Loucy (cell line): ENCODE results near the gene ZNF627.

ENCODE experiments used
- H2AFZ ChIP-seq: fragments of 200-600 bp; sonication (generic); 2 replicates; pipeline ENCODE4 v1.6.0; 2016; ENCODE audit warnings: antibody characterized with exemption, mild to moderate bottlenecking, low read length, moderate library complexity
- H3F3A ChIP-seq: fragments of 200-600 bp; 2 replicates; pipeline ENCODE4 v1.6.0; 2016; ENCODE audit warnings: antibody characterized with exemption, low read depth, mild to moderate bottlenecking
- H3K27me3 ChIP-seq: fragments of 200-600 bp; sonication (generic); 2 replicates; pipeline ENCODE4 v1.6.1; 2014; ENCODE audit warnings: low read length, mild to moderate bottlenecking; ENCODE audit not compliant: insufficient read depth, poor library complexity, severe bottlenecking
- H3K36me3 ChIP-seq: fragments of 200-600 bp; sonication (generic); 2 replicates; pipeline ENCODE4 v1.6.1; 2016; ENCODE audit warnings: low read length; ENCODE audit not compliant: insufficient read depth
- H3K4me1 ChIP-seq: fragments of 200-600 bp; sonication (generic); 2 replicates; pipeline ENCODE4 v1.5.1; 2014; ENCODE audit warnings: low read length, mild to moderate bottlenecking; ENCODE audit not compliant: insufficient read depth, poor library complexity, severe bottlenecking
- H3K4me2 ChIP-seq: fragments of 200-600 bp; sonication (generic); 2 replicates; pipeline ENCODE4 v1.6.0; 2014; ENCODE audit warnings: antibody characterized with exemption, low read length, low read depth, mild to moderate bottlenecking; ENCODE audit not compliant: poor library complexity, severe bottlenecking
- H3K4me3 ChIP-seq: fragments of 200-600 bp; sonication (generic); 2 replicates; pipeline ENCODE4 v1.5.1; 2014; ENCODE audit warnings: low read length, mild to moderate bottlenecking, mixed read lengths; ENCODE audit not compliant: poor library complexity, severe bottlenecking
- H3K79me2 ChIP-seq: fragments of 200-600 bp; sonication (generic); 2 replicates; pipeline ENCODE4 v1.6.1; 2014; ENCODE audit warnings: low read length; ENCODE audit not compliant: insufficient read depth
- H3K9ac ChIP-seq: fragments of 200-600 bp; sonication (generic); 2 replicates; pipeline ENCODE4 v1.6.0; 2014; ENCODE audit warnings: mild to moderate bottlenecking, low read depth, low read length, moderate library complexity; ENCODE audit not compliant: poor library complexity, severe bottlenecking
- H3K9me2 ChIP-seq: fragments of 200-600 bp; sonication (generic); replicated peaks from 2 replicates; pipeline ENCODE4 v1.6.1; 2016; ENCODE audit warnings: low read depth, low read length, mixed read lengths
- H3K9me3 ChIP-seq: fragments of 200-600 bp; sonication (generic); 2 replicates; pipeline ENCODE4 v1.6.1; 2014; ENCODE audit warnings: mild to moderate bottlenecking, antibody characterized with exemption, low read length, low read depth; ENCODE audit not compliant: insufficient read depth
- H4K20me1 ChIP-seq: fragments of 200-600 bp; sonication (generic); 2 replicates; pipeline ENCODE4 v1.6.0; 2014; ENCODE audit warnings: antibody characterized with exemption, low read length, mild to moderate bottlenecking; ENCODE audit not compliant: insufficient read depth, poor library complexity, severe bottlenecking
- EZH2phosphoT487 ChIP-seq: fragments of 200-600 bp; IDR thresholded peaks from 2 replicates; pipeline ENCODE4 v1.6.1; 2018; ENCODE audit warnings: antibody characterized with exemption, mild to moderate bottlenecking, moderate library complexity, borderline replicate concordance
- TF ChIP-seq, protein P1 (sequence below): fragments of 200-600 bp; sonication (generic); conservative IDR thresholded peaks from 2 replicates; pipeline ENCODE4 v1.5.1; 2014; ENCODE audit warnings: mild to moderate bottlenecking, antibody characterized with exemption, low read length

The ZNF627 gene

DNA sequence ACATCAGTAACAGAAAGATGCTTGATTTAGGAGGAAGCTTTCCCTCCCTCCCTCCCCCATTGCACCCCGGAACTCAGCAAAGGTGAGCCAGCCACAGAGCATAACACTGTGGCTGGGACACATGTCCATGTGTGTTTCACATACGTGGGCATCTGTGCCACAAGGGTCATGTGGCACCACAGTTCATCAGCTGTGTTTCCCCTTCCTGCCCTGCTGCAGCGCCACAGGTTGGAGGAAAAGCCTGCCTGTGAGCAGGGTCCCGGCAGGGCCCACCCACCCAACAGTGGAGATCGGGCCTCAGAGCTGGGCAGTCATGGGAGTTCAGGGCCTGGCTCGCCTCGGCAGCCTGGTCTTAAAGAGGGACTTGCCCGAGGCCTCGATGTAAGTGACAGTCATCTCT, 22.6 kb upstream of the ZNF627 start:
- no peak overlapping the region for H3K4me2 ChIP-seq
- H2AFZ ChIP-seq: no peak overlapping the region
- H3K9me3 ChIP-seq: no peaks in the 10 kb centered on the region
- H3K4me3 ChIP-seq: no peak overlapping the region
- no peaks in the 10 kb centered on the region for H3K27me3 ChIP-seq
- H3K79me2 ChIP-seq: no peaks in the 10 kb centered on the region
- no peaks in the 10 kb centered on the region for H4K20me1 ChIP-seq
- TF ChIP-seq, protein P1, sequence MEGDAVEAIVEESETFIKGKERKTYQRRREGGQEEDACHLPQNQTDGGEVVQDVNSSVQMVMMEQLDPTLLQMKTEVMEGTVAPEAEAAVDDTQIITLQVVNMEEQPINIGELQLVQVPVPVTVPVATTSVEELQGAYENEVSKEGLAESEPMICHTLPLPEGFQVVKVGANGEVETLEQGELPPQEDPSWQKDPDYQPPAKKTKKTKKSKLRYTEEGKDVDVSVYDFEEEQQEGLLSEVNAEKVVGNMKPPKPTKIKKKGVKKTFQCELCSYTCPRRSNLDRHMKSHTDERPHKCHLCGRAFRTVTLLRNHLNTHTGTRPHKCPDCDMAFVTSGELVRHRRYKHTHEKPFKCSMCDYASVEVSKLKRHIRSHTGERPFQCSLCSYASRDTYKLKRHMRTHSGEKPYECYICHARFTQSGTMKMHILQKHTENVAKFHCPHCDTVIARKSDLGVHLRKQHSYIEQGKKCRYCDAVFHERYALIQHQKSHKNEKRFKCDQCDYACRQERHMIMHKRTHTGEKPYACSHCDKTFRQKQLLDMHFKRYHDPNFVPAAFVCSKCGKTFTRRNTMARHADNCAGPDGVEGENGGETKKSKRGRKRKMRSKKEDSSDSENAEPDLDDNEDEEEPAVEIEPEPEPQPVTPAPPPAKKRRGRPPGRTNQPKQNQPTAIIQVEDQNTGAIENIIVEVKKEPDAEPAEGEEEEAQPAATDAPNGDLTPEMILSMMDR: no peak
- no peak for TF ChIP-seq EZH2phosphoT487
- peaks cover 3% of the 10 kb centered on the region for H3K4me1 ChIP-seq
- H3K36me3 ChIP-seq: no peaks in the 10 kb centered on the region
- H3F3A ChIP-seq: no peaks in the 10 kb centered on the region
- H3K9ac ChIP-seq: no peak overlapping the region
- H3K9me2 ChIP-seq: no peaks in the 10 kb centered on the region

DNA sequence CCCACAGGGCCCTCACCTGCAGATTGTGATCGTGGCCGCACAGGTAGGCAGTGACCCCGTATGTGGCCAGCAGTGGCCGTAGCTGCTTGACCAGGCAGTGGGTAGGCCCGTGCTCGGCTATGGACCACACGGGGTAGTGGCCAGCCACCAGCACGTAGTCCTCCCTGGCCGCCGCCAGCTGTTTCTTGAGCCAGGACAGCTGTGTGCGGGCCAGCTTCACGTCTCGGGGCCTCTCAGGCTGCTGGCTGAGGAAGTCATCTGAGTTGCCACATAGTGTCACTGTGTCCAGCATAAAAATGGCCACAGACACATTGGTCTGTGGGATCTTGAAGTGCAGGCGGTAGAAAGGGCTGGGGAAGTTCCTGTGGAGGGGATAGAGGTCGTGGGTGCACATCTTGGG, 21.1 kb upstream of the ZNF627 start:
- TF ChIP-seq EZH2phosphoT487: no peak
- no peaks in the 10 kb centered on the region for H3K4me1 ChIP-seq
- H3K9ac ChIP-seq: no peak overlapping the region
- no peaks in the 10 kb centered on the region for H4K20me1 ChIP-seq
- H3K4me3 ChIP-seq: no peak overlapping the region
- no peaks in the 10 kb centered on the region for H3K27me3 ChIP-seq
- no peak overlapping the region for H3K4me2 ChIP-seq
- no peaks in the 10 kb centered on the region for H3K79me2 ChIP-seq
- H2AFZ ChIP-seq: no peak overlapping the region
- H3F3A ChIP-seq: no peaks in the 10 kb centered on the region
- H3K36me3 ChIP-seq: no peaks in the 10 kb centered on the region
- H3K9me3 ChIP-seq: no peaks in the 10 kb centered on the region
- no peaks in the 10 kb centered on the region for H3K9me2 ChIP-seq

DNA sequence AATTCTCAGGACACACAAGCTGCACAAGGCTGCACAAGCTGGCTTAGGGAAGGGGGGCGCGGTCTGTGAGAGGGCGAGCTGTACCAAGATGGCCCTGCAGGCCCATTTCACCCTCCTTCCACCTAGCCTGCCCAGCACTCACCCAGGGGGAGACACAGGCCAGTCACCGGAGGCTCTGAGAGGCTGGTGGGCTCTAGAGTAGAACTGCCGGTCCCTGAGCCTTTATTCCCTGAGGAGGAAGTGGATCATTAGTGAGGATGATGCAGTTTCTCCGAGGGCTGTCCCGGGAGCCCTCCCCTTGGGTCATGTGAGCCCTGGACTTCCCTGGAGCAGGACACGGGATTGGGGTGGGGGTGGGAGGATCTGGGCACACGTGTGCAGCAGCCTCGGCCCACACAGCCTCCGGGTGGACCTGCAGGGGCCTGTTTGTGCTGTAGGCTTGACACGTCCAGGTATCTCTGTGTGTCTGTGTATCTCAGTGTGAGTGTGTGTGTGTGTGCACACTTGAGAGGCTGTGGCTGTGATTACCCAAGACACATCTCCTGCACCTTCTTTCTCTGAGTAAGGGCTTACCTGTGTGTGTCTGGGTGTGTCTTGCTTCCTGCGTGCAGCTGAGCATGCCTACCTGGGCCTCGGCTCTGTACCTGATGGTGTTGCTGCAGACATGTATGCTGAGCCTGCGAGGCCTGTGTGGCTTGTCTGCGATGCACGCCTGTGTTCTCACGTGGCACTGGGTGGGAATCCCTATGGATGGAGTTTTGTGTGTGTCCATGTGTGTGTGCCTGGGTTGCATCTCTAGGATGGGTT, 19.6 kb upstream of the ZNF627 start, which contains the start of gene ACP5:
TSS of gene ACP5 (minus strand) at position 195 of the 807 bp plus-strand sequence. CDS start 328 bp downstream, outside the sequence.
- H2AFZ ChIP-seq: no peak within 1 kb of the TSS; the same call in 1 of the 2 replicates
- H3K27me3 ChIP-seq: no peaks in the 10 kb centered on the region
- no peaks in the 10 kb centered on the region for H3F3A ChIP-seq
- no peaks in the 10 kb centered on the region for H3K9me2 ChIP-seq
- TF ChIP-seq, protein P1: no peak
- no peak for TF ChIP-seq EZH2phosphoT487
- no peak within 1 kb of the TSS for H3K9ac ChIP-seq
- H4K20me1 ChIP-seq: no peaks in the 10 kb centered on the region
- H3K4me1 ChIP-seq: no peaks in the 10 kb centered on the region
- H3K4me3 ChIP-seq: no peak within 1 kb of the TSS
- no peaks in the 10 kb centered on the region for H3K79me2 ChIP-seq
- H3K36me3 ChIP-seq: no peaks in the 10 kb centered on the region
- no peak within 1 kb of the TSS for H3K4me2 ChIP-seq
- H3K9me3 ChIP-seq: no peaks in the 10 kb centered on the region
